HEK293 (cell line): ENCODE data around the gene ZNF574.

Source experiments
- MYNN ChIP-seq: fragments of 450-650 bp; formaldehyde crosslinking; IDR thresholded peaks from 2 replicates; pipeline ENCODE4 v1.5.1; 2016; ENCODE audit warnings: missing biosample characterization, missing genetic modification characterization, borderline replicate concordance
- YY1 ChIP-seq: fragments of 450-650 bp; formaldehyde crosslinking; IDR thresholded peaks from 2 replicates; pipeline ENCODE4 v1.5.1; 2018; ENCODE audit warnings: missing biosample characterization, missing genetic modification characterization
- ZNF157 ChIP-seq: fragments of 450-650 bp; formaldehyde crosslinking; IDR thresholded peaks from 2 replicates; pipeline ENCODE4 v1.5.1; 2016; ENCODE audit warnings: missing biosample characterization, missing genetic modification characterization
- ZNF223 ChIP-seq: fragments of 450-650 bp; formaldehyde crosslinking; IDR thresholded peaks from 2 replicates; pipeline ENCODE4 v1.5.1; 2016; ENCODE audit warnings: missing biosample characterization, missing genetic modification characterization
- ZNF24 ChIP-seq: fragments of 450-650 bp; formaldehyde crosslinking; IDR thresholded peaks from 2 replicates; pipeline ENCODE4 v1.5.1; 2016; ENCODE audit warnings: missing biosample characterization, missing genetic modification characterization
- ZNF274 ChIP-seq, 2 experiments: fragments of 200-500 bp in 1 of 2; fragments of 450-650 bp in 1 of 2; sonication (Bioruptor generic) in 1 of 2; formaldehyde crosslinking in 1 of 2; IDR thresholded peaks; 2 replicates each; pipeline versions ENCODE4 v1.5.1 to v1.6.1; 2014 to 2016; ENCODE audit warnings: borderline replicate concordance in 1 of 2, inconsistent platforms in 1 of 2, low read length in 1 of 2, missing biosample characterization in 1 of 2, missing genetic modification characterization in 1 of 2
- ZNF292 ChIP-seq: fragments of 450-650 bp; formaldehyde crosslinking; IDR thresholded peaks from 2 replicates; pipeline ENCODE4 v1.5.1; 2016; ENCODE audit warnings: low read depth, missing biosample characterization, missing genetic modification characterization, borderline replicate concordance
- ZNF514 ChIP-seq: fragments of 450-650 bp; formaldehyde crosslinking; IDR thresholded peaks from 2 replicates; pipeline ENCODE4 v1.5.1; 2016; ENCODE audit warnings: missing biosample characterization, missing genetic modification characterization
- ZNF529 ChIP-seq: fragments of 450-650 bp; formaldehyde crosslinking; IDR thresholded peaks from 2 replicates; pipeline ENCODE4 v1.5.1; 2017; ENCODE audit warnings: missing genetic modification characterization, missing biosample characterization; ENCODE audit not compliant: insufficient replicate concordance
- ZNF610 ChIP-seq: fragments of 450-650 bp; formaldehyde crosslinking; IDR thresholded peaks from 2 replicates; pipeline ENCODE4 v1.5.1; 2016; ENCODE audit warnings: missing biosample characterization, missing genetic modification characterization, borderline replicate concordance
- ZNF660 ChIP-seq: fragments of 450-650 bp; IDR thresholded peaks from 2 replicates; pipeline ENCODE4 v1.5.1; 2018; ENCODE audit warnings: missing biosample characterization, mild to moderate bottlenecking, missing genetic modification characterization
- ZNF830 ChIP-seq: fragments of 450-650 bp; IDR thresholded peaks from 2 replicates; pipeline ENCODE4 v1.5.0; 2018; ENCODE audit warnings: missing biosample characterization, missing genetic modification characterization, low read depth, mild to moderate bottlenecking, moderate library complexity
- TF ChIP-seq, protein P1 (sequence below): fragments of 450-650 bp; formaldehyde crosslinking; IDR thresholded peaks from 2 replicates; pipeline ENCODE4 v1.5.1; 2016; ENCODE audit warnings: missing biosample characterization, missing genetic modification characterization

DNA sequence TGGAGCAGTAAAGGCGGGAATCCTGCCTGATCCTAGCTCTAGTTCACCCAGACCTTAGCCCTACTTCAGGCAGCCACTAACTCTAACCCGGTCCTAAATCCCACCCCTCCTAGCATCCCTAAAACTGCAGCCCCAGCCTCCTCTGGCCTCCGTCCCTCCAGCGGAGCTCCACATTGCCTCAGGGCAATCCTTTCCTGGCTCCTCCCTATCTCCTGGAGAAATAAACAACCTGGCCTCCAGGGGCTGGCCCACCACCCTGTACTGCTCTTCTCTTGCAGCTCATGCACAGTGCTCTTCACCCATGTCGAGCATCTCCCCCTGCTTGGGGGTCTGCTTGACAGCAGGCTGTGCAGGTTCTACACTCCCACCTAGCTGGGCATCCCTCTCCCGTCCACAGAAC, 49.6 kb downstream of the ZNF574 start:
- TF ChIP-seq YY1 (tag by site-specific recombination) (no peak), ZNF24 (no peak), ZNF157 (no peak), ZNF223 (tag by site-specific recombination) (no peak), ZNF610 (tag by site-specific recombination) (no peak), ZNF529 (tag by site-specific recombination) (no peak), ZNF274 (IDR thresholded peaks at IDR 0.05; ENCODE audit: low read length) (no peak), ZNF274 (tag by site-specific recombination; IDR thresholded peaks at IDR 0.05; ENCODE audit: borderline replicate concordance) (no peak), ZNF830 (no peak), ZNF514 (tag by site-specific recombination) (no peak), MYNN (tag by site-specific recombination) (no peak), ZNF292 (tag by site-specific recombination) (no peak), ZNF660 (tag by site-specific recombination) (no peak)
- TF ChIP-seq, protein P1, sequence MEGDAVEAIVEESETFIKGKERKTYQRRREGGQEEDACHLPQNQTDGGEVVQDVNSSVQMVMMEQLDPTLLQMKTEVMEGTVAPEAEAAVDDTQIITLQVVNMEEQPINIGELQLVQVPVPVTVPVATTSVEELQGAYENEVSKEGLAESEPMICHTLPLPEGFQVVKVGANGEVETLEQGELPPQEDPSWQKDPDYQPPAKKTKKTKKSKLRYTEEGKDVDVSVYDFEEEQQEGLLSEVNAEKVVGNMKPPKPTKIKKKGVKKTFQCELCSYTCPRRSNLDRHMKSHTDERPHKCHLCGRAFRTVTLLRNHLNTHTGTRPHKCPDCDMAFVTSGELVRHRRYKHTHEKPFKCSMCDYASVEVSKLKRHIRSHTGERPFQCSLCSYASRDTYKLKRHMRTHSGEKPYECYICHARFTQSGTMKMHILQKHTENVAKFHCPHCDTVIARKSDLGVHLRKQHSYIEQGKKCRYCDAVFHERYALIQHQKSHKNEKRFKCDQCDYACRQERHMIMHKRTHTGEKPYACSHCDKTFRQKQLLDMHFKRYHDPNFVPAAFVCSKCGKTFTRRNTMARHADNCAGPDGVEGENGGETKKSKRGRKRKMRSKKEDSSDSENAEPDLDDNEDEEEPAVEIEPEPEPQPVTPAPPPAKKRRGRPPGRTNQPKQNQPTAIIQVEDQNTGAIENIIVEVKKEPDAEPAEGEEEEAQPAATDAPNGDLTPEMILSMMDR (tag by site-specific recombination): no peak
